GM23338 (cell line): Measurements from ENCODE around the gene NKAIN2. TPM values are rescaled to one million over a fixed set of nuclear protein-coding genes. Genes with fewer than 3 reads are reported as not detected.

Experiments used
- ATAC-seq: fragments of 200-7000 bp; cut with Tn5 transposase; 3 replicates; pipeline ENCODE4 v1.9.1; 2020
- DNase-seq: peaks from one replicate; pipeline ENCODE4 v3.0.0-alpha.2; 2015; ENCODE audit warnings: low spot score
- H2AFZ ChIP-seq: fragments of 200-600 bp; sonication (generic); 2 replicates; pipeline ENCODE4 v1.8.0; 2016; ENCODE audit warnings: antibody characterized with exemption, mild to moderate bottlenecking, moderate library complexity
- H3F3A ChIP-seq: fragments of 200-600 bp; sonication (generic); replicated peaks from 2 replicates; pipeline ENCODE4 v1.8.0; 2017; ENCODE audit warnings: antibody characterized with exemption, mixed run types, low read depth
- H3K27ac ChIP-seq: fragments of 200-600 bp; sonication (generic); 2 replicates; pipeline ENCODE4 v1.6.1; 2016; ENCODE audit warnings: low read depth
- H3K27me3 ChIP-seq: fragments of 200-600 bp; sonication (generic); 2 replicates; pipeline ENCODE4 v1.8.0; 2016; ENCODE audit warnings: mild to moderate bottlenecking, mixed run types, moderate library complexity; ENCODE audit not compliant: insufficient read depth
- H3K36me3 ChIP-seq: fragments of 200-600 bp; sonication (generic); 2 replicates; pipeline ENCODE4 v1.8.0; 2016; ENCODE audit warnings: mild to moderate bottlenecking; ENCODE audit not compliant: insufficient read depth
- H3K4me1 ChIP-seq: fragments of 200-600 bp; sonication (generic); 2 replicates; pipeline ENCODE4 v1.8.0; 2016; ENCODE audit warnings: mild to moderate bottlenecking, moderate library complexity; ENCODE audit not compliant: insufficient read depth
- H3K4me2 ChIP-seq: fragments of 200-600 bp; sonication (generic); 2 replicates; pipeline ENCODE4 v1.7.1; 2017; ENCODE audit warnings: mixed run types
- H3K4me3 ChIP-seq: fragments of 200-600 bp; sonication (generic); 2 replicates; pipeline ENCODE4 v1.6.1; 2016; ENCODE audit warnings: mixed run types
- H3K79me2 ChIP-seq: fragments of 200-600 bp; sonication (generic); replicated peaks from 2 replicates; pipeline ENCODE4 v1.8.0; 2017; ENCODE audit warnings: mild to moderate bottlenecking; ENCODE audit not compliant: insufficient read depth
- H3K9me2 ChIP-seq: fragments of 200-600 bp; sonication (generic); 2 replicates; pipeline ENCODE4 v1.8.0; 2017; ENCODE audit not compliant: insufficient read depth
- H4K20me1 ChIP-seq: fragments of 200-600 bp; sonication (generic); replicated peaks from 2 replicates; pipeline ENCODE4 v1.8.0; 2017; ENCODE audit warnings: mild to moderate bottlenecking; ENCODE audit not compliant: insufficient read depth
- H3K27ac Mint-ChIP-seq: 2 replicates; pipeline ENCODE4 v1.8.0; 2020; ENCODE audit warnings: inconsistent platforms, mild to moderate bottlenecking, moderate library complexity, mixed read lengths
- H3K27me3 Mint-ChIP-seq: 3 replicates; pipeline ENCODE4 v1.8.0; 2022; ENCODE audit warnings: low read depth, mild to moderate bottlenecking, moderate library complexity, mixed read lengths, inconsistent platforms; ENCODE audit not compliant: insufficient read depth, poor library complexity
- H3K36me3 Mint-ChIP-seq: 3 replicates; pipeline ENCODE4 v1.8.0; 2021; ENCODE audit warnings: low read depth, mild to moderate bottlenecking, inconsistent platforms, moderate library complexity, mixed read lengths
- H3K4me1 Mint-ChIP-seq: 3 replicates; pipeline ENCODE4 v1.8.0; 2020; ENCODE audit warnings: mild to moderate bottlenecking, inconsistent platforms, mixed read lengths
- H3K4me3 Mint-ChIP-seq: 3 replicates; pipeline ENCODE4 v1.8.0; 2021; ENCODE audit warnings: moderate library complexity, mild to moderate bottlenecking, inconsistent platforms, mixed read lengths
- H3K9me3 Mint-ChIP-seq: 3 replicates; pipeline ENCODE4 v1.8.0; 2020; ENCODE audit warnings: moderate library complexity, mild to moderate bottlenecking, inconsistent platforms, mixed read lengths
- CTCF ChIP-seq, 2 experiments: fragments of 200-600 bp in 1 of 2; sonication (generic) in 1 of 2; conservative IDR thresholded peaks; 2 replicates each; pipeline versions ENCODE4 v1.5.1 to v1.6.1; 2016 to 2017; ENCODE audit warnings: antibody characterized with exemption in 2 of 2, low read depth in 2 of 2, mild to moderate bottlenecking in 2 of 2, moderate library complexity in 1 of 2
- ETS1 ChIP-seq: IDR thresholded peaks from 2 replicates; pipeline ENCODE4 v1.6.1; 2016; ENCODE audit warnings: antibody characterized with exemption
- EZH2phosphoT487 ChIP-seq: fragments of 200-600 bp; sonication (generic); IDR thresholded peaks from one replicate; pipeline ENCODE4 v1.8.1; 2018; ENCODE audit warnings: antibody characterized with exemption; ENCODE audit not compliant: unreplicated experiment
- JUNB ChIP-seq: IDR thresholded peaks from one replicate; pipeline ENCODE4 v1.6.1; 2016; ENCODE audit warnings: antibody characterized with exemption; ENCODE audit not compliant: unreplicated experiment
- NANOG ChIP-seq: IDR thresholded peaks from 2 replicates; pipeline ENCODE4 v1.6.1; 2016; ENCODE audit warnings: antibody characterized with exemption, borderline replicate concordance
- REST ChIP-seq: IDR thresholded peaks from one replicate; pipeline ENCODE4 v1.6.1; 2018; ENCODE audit warnings: antibody characterized with exemption; ENCODE audit not compliant: unreplicated experiment
- ZNF331 ChIP-seq: fragments of 250-450 bp; sonication (Bioruptor Pico); IDR thresholded peaks from 2 replicates; pipeline ENCODE4 v1.5.0; 2020; ENCODE audit warnings: low read depth, mild to moderate bottlenecking, moderate library complexity
- polyA plus RNA-seq: library from polyadenylated mRNA; unstranded; fragments of >200 nt; fragmentation: Nextera tagmentation; extraction: Ambion mirVana; gene quantifications from 2 replicates; pipeline ENCODE4 v1.2.1, GENCODE V29; 2016
- total RNA-seq: library from RNA; depleted of rRNA; stranded (reverse); fragments of >200 nt; shearing (Covaris generic); gene quantifications from 2 replicates; pipeline ENCODE4 v1.2.3, GENCODE V29; 2014

The NKAIN2 gene
- total and polyA plus RNA-seq, 2 experiments from 2014 or later = 0.39 to 1.1 TPM

GRCh38 chr6:124389127-124389526 lies 585.5 kb downstream of the NKAIN2 start:
- Histone ChIP-seq H3K27ac (no peak overlapping the region), H2AFZ (no peak overlapping the region), H3K4me1 (0 out of 2 replicates have a peak, but pooled peaks cover under 1% of the 10 kb centered on the region), H3K9me2 (no peaks in the 10 kb centered on the region), H3F3A (no peaks in the 10 kb centered on the region), H3K27me3 (no peaks in the 10 kb centered on the region), H3K4me2 (no peak overlapping the region), H4K20me1 (no peaks in the 10 kb centered on the region), H3K36me3 (no peaks in the 10 kb centered on the region), H3K4me3 (no peak overlapping the region), H3K79me2 (no peaks in the 10 kb centered on the region)
- Mint-ChIP-seq H3K27me3 (no peaks in the 10 kb centered on the region), H3K36me3 (no peaks in the 10 kb centered on the region), H3K27ac (no peak overlapping the region), H3K9me3 (no peaks in the 10 kb centered on the region), H3K4me1 (peaks cover 7% of the 10 kb centered on the region; the same call in 2 of the 3 replicates), H3K4me3 (no peak overlapping the region)
- DNase-seq = peak; percentile 41
- peak; percentile 50 for ATAC-seq
- TF ChIP-seq REST = no peak
- peak; percentile 57 to 62 for TF ChIP-seq CTCF (conservative IDR thresholded peaks at IDR 0.05; ENCODE audit: low read depth in 2 of 2)

- Histone ChIP-seq H3K9me2 (no peaks in the 10 kb centered on the region), H2AFZ (no peak overlapping the region), H3K36me3 (no peaks in the 10 kb centered on the region), H3K4me3 (no peak overlapping the region), H3K4me2 (no peak overlapping the region), H3K79me2 (no peaks in the 10 kb centered on the region), H3K27ac (no peak overlapping the region), H4K20me1 (no peaks in the 10 kb centered on the region), H3F3A (no peaks in the 10 kb centered on the region), H3K4me1 (0 out of 2 replicates have a peak, but pooled peaks cover 4% of the 10 kb centered on the region), H3K27me3 (no peaks in the 10 kb centered on the region)
- DNase-seq = no peak
- peaks cover 13% of the 10 kb centered on the region; the same call in 2 of the 3 replicates for H3K4me1 Mint-ChIP-seq
- ATAC-seq = no peak
- no peak for TF ChIP-seq JUNB
- TF ChIP-seq EZH2phosphoT487 = no peak
- no peak for TF ChIP-seq ZNF331 (CRISPR knock-in tag)
- TF ChIP-seq CTCF (conservative IDR thresholded peaks at IDR 0.05; ENCODE audit: low read depth in 2 of 2) = no peak
- no peak for TF ChIP-seq ETS1
- no peak for TF ChIP-seq NANOG
- no peaks in the 10 kb centered on the region for H3K36me3 Mint-ChIP-seq
- H3K27ac Mint-ChIP-seq = no peak overlapping the region
- H3K9me3 Mint-ChIP-seq = no peaks in the 10 kb centered on the region
- no peaks in the 10 kb centered on the region for H3K27me3 Mint-ChIP-seq
- H3K4me3 Mint-ChIP-seq = no peak overlapping the region
Observed at GRCh38 chr6:124393536-124393935, 589.9 kb downstream of the NKAIN2 start.
